Activated T-cell treated with anti-CD3 and anti-CD28 coated beads, Interleukin-2, amount 50 U/mL, for 1 hour (primary cell): ENCODE measurements around the gene SOX12.
"Not testable (repeated sequence)": the region's sequence is repeated elsewhere in the genome, so short reads cannot be mapped to it uniquely, and the experiment has no call there.

Experiments
- DNase-seq: peaks from one replicate; pipeline ENCODE4 v3.0.0-alpha.2; 2020

SOX12 gene

GRCh38 chr20:329851-330232, 4.5 kb downstream of the SOX12 start:
- no peak for DNase-seq

- DNase-seq: peak; percentile 59
These were observed 5.1 kb downstream of the SOX12 start for GRCh38 chr20:330233-331149.

GRCh38 chr20:334578-334977, 9.2 kb downstream of the SOX12 start:
- DNase-seq: no peak

GRCh38 chr20:336040-336439, 10.7 kb downstream of the SOX12 start:
- not testable (repeated sequence) for DNase-seq

GRCh38 chr20:341682-342081, 16.3 kb downstream of the SOX12 start:
- DNase-seq: no peak

GRCh38 chr20:343107-343506, 17.8 kb downstream of the SOX12 start:
- no peak for DNase-seq

GRCh38 chr20:346033-346639, 20.8 kb downstream of the SOX12 start:
- no peak for DNase-seq

- DNase-seq: no peak
These were observed 21.4 kb downstream of the SOX12 start, which contains the start of gene NRSN2 for GRCh38 chr20:346640-347316. NRSN2 (plus strand) TSS chr20:347111; CDS start chr20:349644, 2,533 bp downstream.

- no peak for DNase-seq
These were observed 21.9 kb downstream of the SOX12 start for GRCh38 chr20:347317-347639.

- DNase-seq: peak; percentile 58
These were observed 22.5 kb downstream of the SOX12 start for GRCh38 chr20:347640-348484.

GRCh38 chr20:348972-349841, 23.9 kb downstream of the SOX12 start:
- DNase-seq: no peak

GRCh38 chr20:353166-353565, 27.8 kb downstream of the SOX12 start:
- DNase-seq: no peak

- DNase-seq: peak; percentile 82
These were observed 29.1 kb downstream of the SOX12 start for GRCh38 chr20:354298-354977.

- not testable (repeated sequence) for DNase-seq
These were observed 30.8 kb downstream of the SOX12 start for GRCh38 chr20:356154-356553.

- DNase-seq: no peak
These were observed 31.4 kb downstream of the SOX12 start for GRCh38 chr20:356745-357144.

GRCh38 chr20:358891-359555, 33.7 kb downstream of the SOX12 start:
- DNase-seq: no peak

- no peak for DNase-seq
These were observed 36.2 kb downstream of the SOX12 start for GRCh38 chr20:361561-361960.

GRCh38 chr20:362271-363254, 37.2 kb downstream of the SOX12 start:
- DNase-seq: no peak

GRCh38 chr20:363319-364078, 38.1 kb downstream of the SOX12 start:
- DNase-seq: no peak
